HCT116 (cell line): Measurements from ENCODE around the gene ALG8. TPM values are rescaled to one million over a fixed set of nuclear protein-coding genes. Genes with fewer than 3 reads are reported as not detected.

Experiments
- ATAC-seq: fragments of 200-7000 bp; cut with Tn5 transposase; 2 replicates; pipeline ENCODE4 v1.9.1; 2020; ENCODE audit warnings: mild to moderate bottlenecking, moderate library complexity
- BruUV-seq: library from RNA; stranded (reverse); fragments of 400-500 nt; replicated peaks from 2 replicates; lab custom pipeline; 2021; lab: Mats Ljungman, UMichigan
- CTCF ChIA-PET: fragments of 300-600 bp; sonication (Branson Sonifier 250); formaldehyde crosslinking; loops from one replicate; lab custom pipeline; 2021; ENCODE audit warnings: antibody characterized with exemption; lab: Charles Lee
- POLR2A ChIA-PET: fragments of 300-600, 350-600 bp; sonication (Branson Sonifier 250); formaldehyde crosslinking; loops from one replicate; lab custom pipeline; 2021; ENCODE audit warnings: antibody characterized with exemption; lab: Charles Lee
- RAD21 ChIA-PET, 2 experiments: fragments of 300-600 bp; sonication (Branson Sonifier 250); formaldehyde crosslinking; loops; one replicate each; lab custom pipeline; 2023; ENCODE audit warnings: low total read pairs in 2 of 2; ENCODE audit not compliant: uncharacterized antibody in 2 of 2, unreplicated experiment in 2 of 2, low non-redundant PET in 1 of 2; lab: Charles Lee
- DNase-seq: peaks from one replicate; pipeline ENCODE4 v3.0.0-alpha.2; 2010; ENCODE audit warnings: low read depth, low spot score
- H2AFZ ChIP-seq: fragments of 200-600 bp; shearing (Covaris generic), sonication (generic); 2 replicates; pipeline ENCODE4 v1.6.1; 2017; ENCODE audit warnings: low read depth, mixed run types, mixed read lengths, antibody characterized with exemption, low read length; ENCODE audit not compliant: poor library complexity, severe bottlenecking
- H3K27ac ChIP-seq: 2 replicates; pipeline ENCODE4 v1.5.1; 2012; ENCODE audit warnings: low read depth, low read length
- H3K27me3 ChIP-seq: fragments of 200-600 bp; sonication (generic); 2 replicates; pipeline ENCODE4 v1.6.1; 2016; ENCODE audit warnings: mixed run types, low read length, mixed read lengths; ENCODE audit not compliant: insufficient read depth
- H3K36me3 ChIP-seq, 2 experiments: fragments of 200-500 bp in 1 of 2; fragments of 200-600 bp in 1 of 2; sonication (Bioruptor generic) in 1 of 2; sonication (generic) in 1 of 2; 2 replicates each; pipeline versions ENCODE4 v1.5.1 to v1.6.1; 2014 to 2016; ENCODE audit warnings: low read length in 2 of 2, inconsistent platforms in 1 of 2, mixed read lengths in 1 of 2, mixed run types in 1 of 2; ENCODE audit not compliant: insufficient read depth in 2 of 2, control insufficient read depth in 1 of 2
- H3K4me1 ChIP-seq, 2 experiments: fragments of 200-600 bp in 1 of 2; sonication (generic) in 1 of 2; 2 replicates each; pipeline versions ENCODE4 v1.5.1 to v1.6.1; 2012 to 2017; ENCODE audit warnings: low read length in 2 of 2, inconsistent platforms in 1 of 2, mild to moderate bottlenecking in 1 of 2, mixed read lengths in 1 of 2, mixed run types in 1 of 2, moderate library complexity in 1 of 2; ENCODE audit not compliant: insufficient read depth in 2 of 2, control insufficient read depth in 1 of 2
- H3K4me2 ChIP-seq: fragments of 200-600 bp; sonication (generic); 2 replicates; pipeline ENCODE4 v1.6.1; 2017; ENCODE audit warnings: mixed run types, low read length, mixed read lengths
- H3K4me3 ChIP-seq, 2 experiments: fragments of 200-600 bp in 1 of 2; sonication (generic) in 1 of 2; replicated peaks in 1 of 2; 2 replicates each; pipeline ENCODE4 v1.5.1; 2011 to 2016; ENCODE audit warnings: low read length in 2 of 2, control low read depth in 1 of 2, low read depth in 1 of 2, mild to moderate bottlenecking in 1 of 2, mixed read lengths in 1 of 2, mixed run types in 1 of 2
- H3K79me2 ChIP-seq: fragments of 200-600 bp; sonication (generic); 2 replicates; pipeline ENCODE4 v1.6.1; 2017; ENCODE audit warnings: mild to moderate bottlenecking, mixed run types, low read length, moderate library complexity, mixed read lengths; ENCODE audit not compliant: insufficient read depth
- H3K9ac ChIP-seq: fragments of 200-600 bp; sonication (generic); 2 replicates; pipeline ENCODE4 v1.6.1; 2016; ENCODE audit warnings: low read length, mixed read lengths
- H3K9me2 ChIP-seq: fragments of 200-600 bp; sonication (generic), shearing (Covaris generic); 2 replicates; pipeline ENCODE4 v1.6.1; 2017; ENCODE audit warnings: mixed run types, mild to moderate bottlenecking, moderate library complexity; ENCODE audit not compliant: insufficient read depth
- H3K9me3 ChIP-seq, 2 experiments: fragments of 200-500 bp in 1 of 2; fragments of 200-600 bp in 1 of 2; sonication (Bioruptor generic) in 1 of 2; sonication (generic) in 1 of 2; 2 replicates each; pipeline ENCODE4 v1.6.1; 2014 to 2017; ENCODE audit warnings: low read length in 2 of 2, mixed read lengths in 2 of 2, inconsistent platforms in 1 of 2, low read depth in 1 of 2, mild to moderate bottlenecking in 1 of 2, mixed run types in 1 of 2, moderate library complexity in 1 of 2; ENCODE audit not compliant: control insufficient read depth in 1 of 2, insufficient read depth in 1 of 2
- H4K20me1 ChIP-seq: fragments of 200-600 bp; sonication (generic), shearing (Covaris generic); 2 replicates; pipeline ENCODE4 v1.6.1; 2017; ENCODE audit warnings: mixed run types, mild to moderate bottlenecking, moderate library complexity; ENCODE audit not compliant: insufficient read depth
- CBX3 ChIP-seq: IDR thresholded peaks from 2 replicates; pipeline ENCODE4 v1.6.1; 2012; ENCODE audit warnings: low read depth
- CEBPB ChIP-seq: IDR thresholded peaks from 2 replicates; pipeline ENCODE4 v1.6.1; 2012; ENCODE audit warnings: low read depth
- EGR1 ChIP-seq: IDR thresholded peaks from 2 replicates; pipeline ENCODE4 v1.6.1; 2012; ENCODE audit warnings: low read depth
- ELF1 ChIP-seq: IDR thresholded peaks from 2 replicates; pipeline ENCODE4 v1.6.1; 2012; ENCODE audit warnings: low read depth, borderline replicate concordance
- FOSL1 ChIP-seq: IDR thresholded peaks from 2 replicates; pipeline ENCODE4 v1.6.1; 2012; ENCODE audit warnings: low read depth
- POLR2A ChIP-seq: IDR thresholded peaks from 2 replicates; pipeline ENCODE4 v1.7.0; 2011; ENCODE audit warnings: borderline replicate concordance; ENCODE audit not compliant: insufficient read depth, insufficient read length; ENCODE audit errors: extremely low read depth
- POLR2AphosphoS5 ChIP-seq: IDR thresholded peaks from 2 replicates; pipeline ENCODE4 v1.6.1; 2011; ENCODE audit warnings: mild to moderate bottlenecking, low read depth, low read length, moderate library complexity
- SIN3A ChIP-seq: IDR thresholded peaks from 2 replicates; pipeline ENCODE4 v1.6.1; 2012; ENCODE audit warnings: low read depth
- SRF ChIP-seq: IDR thresholded peaks from 2 replicates; pipeline ENCODE4 v1.6.1; 2012; ENCODE audit warnings: low read depth
- TCF7L2 ChIP-seq: IDR thresholded peaks from 2 replicates; pipeline ENCODE4 v1.7.0; 2011; ENCODE audit warnings: borderline replicate concordance, inconsistent platforms; ENCODE audit not compliant: insufficient read depth, insufficient read length; ENCODE audit errors: extremely low read depth
- ZNF274 ChIP-seq: fragments of 200-500 bp; sonication (Bioruptor generic); IDR thresholded peaks from 2 replicates; pipeline ENCODE4 v1.6.1; 2014; ENCODE audit warnings: mild to moderate bottlenecking, low read depth, low read length, inconsistent platforms
- intact Hi-C: fragments of 100-400 bp; cut with micrococcal nuclease; formaldehyde crosslinking; loops from 2 replicates; pipeline ENCODE4 v1.10.0; 2022
- total RNA-seq: library from RNA; stranded (reverse); gene quantifications from one replicate; pipeline ENCODE4 v1.2.1, GENCODE V29; 2021; ENCODE audit not compliant: unreplicated experiment
- TF ChIP-seq, protein P1 (sequence below), 3 experiments: fragments of 200-600 bp in 1 of 3; sonication (generic) in 1 of 3; IDR thresholded peaks in 2 of 3; conservative IDR thresholded peaks in 1 of 3; 2 replicates each; pipeline ENCODE4 v1.5.1; 2012 to 2017; ENCODE audit warnings: low read depth in 2 of 3, low read length in 2 of 3, antibody characterized with exemption in 1 of 3, borderline replicate concordance in 1 of 3, control low read depth in 1 of 3, mild to moderate bottlenecking in 1 of 3, mixed read lengths in 1 of 3, mixed run types in 1 of 3, moderate library complexity in 1 of 3; ENCODE audit not compliant: insufficient read depth in 1 of 3
- TF ChIP-seq, protein P2 (sequence below): IDR thresholded peaks from 2 replicates; pipeline ENCODE4 v1.6.1; 2012
- TF ChIP-seq, protein P3 (sequence below): IDR thresholded peaks from 2 replicates; pipeline ENCODE4 v1.6.1; 2012; ENCODE audit warnings: low read depth
- TF ChIP-seq, protein P4 (sequence below): IDR thresholded peaks from 2 replicates; pipeline ENCODE4 v1.6.1; 2012

ALG8 gene
- total RNA-seq, 1 experiment from 2014 or later: 50.1 TPM

DNA sequence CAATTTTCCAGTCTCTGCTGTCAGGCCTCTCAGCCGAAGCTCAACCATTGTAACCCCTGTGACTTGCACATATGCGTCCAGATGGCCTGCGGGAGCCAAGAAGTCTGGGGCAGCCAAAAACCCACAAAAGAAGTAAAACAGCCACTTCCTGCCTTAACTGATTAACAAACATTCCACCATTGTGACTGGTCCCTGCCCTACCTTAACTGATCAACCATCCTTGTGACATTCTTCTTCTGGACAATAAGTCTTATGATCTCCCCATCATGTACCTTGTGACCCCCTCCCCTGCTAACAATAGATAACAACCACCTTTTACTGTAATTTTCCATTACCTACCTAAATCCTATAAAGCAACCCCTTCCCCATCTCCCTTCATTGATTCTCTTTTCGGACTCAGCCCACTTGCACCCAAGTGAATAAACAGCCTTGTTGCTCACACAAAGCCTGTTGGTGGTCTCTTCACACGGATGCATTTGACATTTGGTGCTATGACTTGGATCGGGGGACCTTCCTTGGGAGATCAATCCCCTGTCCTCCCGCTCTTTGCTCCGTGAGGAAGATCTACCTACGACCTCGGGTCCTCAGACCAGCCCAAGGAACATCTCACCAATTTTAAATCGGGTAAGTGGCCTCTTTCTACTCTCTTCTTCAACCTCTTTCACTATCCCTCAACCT lies 58.5 kb downstream of the ALG8 start:
- H3K79me2 ChIP-seq: peaks cover 38% of the 10 kb centered on the region
- intact Hi-C loops: no loop called here
- CTCF ChIA-PET: no interaction called here
- ATAC-seq: no peak
- H3K4me2 ChIP-seq: no peak overlapping the region
- no TSS peak for BruUV-seq
- H3K4me1 ChIP-seq: peaks cover 0 to 17% of the 10 kb centered on the region in 2 experiments; a peak in 3 of 4 replicates
- H2AFZ ChIP-seq: no peak overlapping the region
- no peak overlapping the region for H3K9ac ChIP-seq
- H3K27ac ChIP-seq: no peak overlapping the region
- TF ChIP-seq, protein P1, sequence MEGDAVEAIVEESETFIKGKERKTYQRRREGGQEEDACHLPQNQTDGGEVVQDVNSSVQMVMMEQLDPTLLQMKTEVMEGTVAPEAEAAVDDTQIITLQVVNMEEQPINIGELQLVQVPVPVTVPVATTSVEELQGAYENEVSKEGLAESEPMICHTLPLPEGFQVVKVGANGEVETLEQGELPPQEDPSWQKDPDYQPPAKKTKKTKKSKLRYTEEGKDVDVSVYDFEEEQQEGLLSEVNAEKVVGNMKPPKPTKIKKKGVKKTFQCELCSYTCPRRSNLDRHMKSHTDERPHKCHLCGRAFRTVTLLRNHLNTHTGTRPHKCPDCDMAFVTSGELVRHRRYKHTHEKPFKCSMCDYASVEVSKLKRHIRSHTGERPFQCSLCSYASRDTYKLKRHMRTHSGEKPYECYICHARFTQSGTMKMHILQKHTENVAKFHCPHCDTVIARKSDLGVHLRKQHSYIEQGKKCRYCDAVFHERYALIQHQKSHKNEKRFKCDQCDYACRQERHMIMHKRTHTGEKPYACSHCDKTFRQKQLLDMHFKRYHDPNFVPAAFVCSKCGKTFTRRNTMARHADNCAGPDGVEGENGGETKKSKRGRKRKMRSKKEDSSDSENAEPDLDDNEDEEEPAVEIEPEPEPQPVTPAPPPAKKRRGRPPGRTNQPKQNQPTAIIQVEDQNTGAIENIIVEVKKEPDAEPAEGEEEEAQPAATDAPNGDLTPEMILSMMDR (IDR thresholded peaks at IDR 0.05 in 2 of 3, conservative IDR thresholded peaks at IDR 0.05 in 1 of 3; ENCODE audit: borderline replicate concordance in 1 of 3, insufficient read depth in 1 of 3, low read depth in 2 of 3, low read length in 2 of 3): no peak
- TF ChIP-seq, protein P2, sequence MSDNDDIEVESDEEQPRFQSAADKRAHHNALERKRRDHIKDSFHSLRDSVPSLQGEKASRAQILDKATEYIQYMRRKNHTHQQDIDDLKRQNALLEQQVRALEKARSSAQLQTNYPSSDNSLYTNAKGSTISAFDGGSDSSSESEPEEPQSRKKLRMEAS: no peak
- TF ChIP-seq, protein P3, sequence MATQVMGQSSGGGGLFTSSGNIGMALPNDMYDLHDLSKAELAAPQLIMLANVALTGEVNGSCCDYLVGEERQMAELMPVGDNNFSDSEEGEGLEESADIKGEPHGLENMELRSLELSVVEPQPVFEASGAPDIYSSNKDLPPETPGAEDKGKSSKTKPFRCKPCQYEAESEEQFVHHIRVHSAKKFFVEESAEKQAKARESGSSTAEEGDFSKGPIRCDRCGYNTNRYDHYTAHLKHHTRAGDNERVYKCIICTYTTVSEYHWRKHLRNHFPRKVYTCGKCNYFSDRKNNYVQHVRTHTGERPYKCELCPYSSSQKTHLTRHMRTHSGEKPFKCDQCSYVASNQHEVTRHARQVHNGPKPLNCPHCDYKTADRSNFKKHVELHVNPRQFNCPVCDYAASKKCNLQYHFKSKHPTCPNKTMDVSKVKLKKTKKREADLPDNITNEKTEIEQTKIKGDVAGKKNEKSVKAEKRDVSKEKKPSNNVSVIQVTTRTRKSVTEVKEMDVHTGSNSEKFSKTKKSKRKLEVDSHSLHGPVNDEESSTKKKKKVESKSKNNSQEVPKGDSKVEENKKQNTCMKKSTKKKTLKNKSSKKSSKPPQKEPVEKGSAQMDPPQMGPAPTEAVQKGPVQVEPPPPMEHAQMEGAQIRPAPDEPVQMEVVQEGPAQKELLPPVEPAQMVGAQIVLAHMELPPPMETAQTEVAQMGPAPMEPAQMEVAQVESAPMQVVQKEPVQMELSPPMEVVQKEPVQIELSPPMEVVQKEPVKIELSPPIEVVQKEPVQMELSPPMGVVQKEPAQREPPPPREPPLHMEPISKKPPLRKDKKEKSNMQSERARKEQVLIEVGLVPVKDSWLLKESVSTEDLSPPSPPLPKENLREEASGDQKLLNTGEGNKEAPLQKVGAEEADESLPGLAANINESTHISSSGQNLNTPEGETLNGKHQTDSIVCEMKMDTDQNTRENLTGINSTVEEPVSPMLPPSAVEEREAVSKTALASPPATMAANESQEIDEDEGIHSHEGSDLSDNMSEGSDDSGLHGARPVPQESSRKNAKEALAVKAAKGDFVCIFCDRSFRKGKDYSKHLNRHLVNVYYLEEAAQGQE: no peak
- TF ChIP-seq CEBPB (no peak), SIN3A (no peak), POLR2AphosphoS5 (no peak), TCF7L2 (no peak), SRF (no peak), FOSL1 (no peak), CBX3 (no peak), ELF1 (no peak), EGR1 (no peak), ZNF274 (no peak), POLR2A (no peak)
- TF ChIP-seq, protein P4, sequence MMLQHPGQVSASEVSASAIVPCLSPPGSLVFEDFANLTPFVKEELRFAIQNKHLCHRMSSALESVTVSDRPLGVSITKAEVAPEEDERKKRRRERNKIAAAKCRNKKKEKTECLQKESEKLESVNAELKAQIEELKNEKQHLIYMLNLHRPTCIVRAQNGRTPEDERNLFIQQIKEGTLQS: no peak
- RAD21 ChIA-PET: no interaction called here
- H3K27me3 ChIP-seq: no peaks in the 10 kb centered on the region
- POLR2A ChIA-PET: no interaction called here
- H3K36me3 ChIP-seq: no peaks in the 10 kb centered on the region
- no peaks in the 10 kb centered on the region for H3K9me3 ChIP-seq
- no peak for DNase-seq
- no peak overlapping the region for H3K4me3 ChIP-seq
- no peaks in the 10 kb centered on the region for H4K20me1 ChIP-seq
- H3K9me2 ChIP-seq: no peaks in the 10 kb centered on the region
